GM21381 (cell line): ENCODE data around the gene NCKAP1.
"Not testable (repeated sequence)": the region's sequence is repeated elsewhere in the genome, so short reads cannot be mapped to it uniquely, and the experiment has no call there.

Experiments used
- ATAC-seq: cut with Tn5 transposase; IDR thresholded peaks from one replicate; pipeline ENCODE4 v1.9.1; 2021; ENCODE audit warnings: mild to moderate bottlenecking, moderate library complexity; ENCODE audit not compliant: unreplicated experiment

NCKAP1 gene, protein sequence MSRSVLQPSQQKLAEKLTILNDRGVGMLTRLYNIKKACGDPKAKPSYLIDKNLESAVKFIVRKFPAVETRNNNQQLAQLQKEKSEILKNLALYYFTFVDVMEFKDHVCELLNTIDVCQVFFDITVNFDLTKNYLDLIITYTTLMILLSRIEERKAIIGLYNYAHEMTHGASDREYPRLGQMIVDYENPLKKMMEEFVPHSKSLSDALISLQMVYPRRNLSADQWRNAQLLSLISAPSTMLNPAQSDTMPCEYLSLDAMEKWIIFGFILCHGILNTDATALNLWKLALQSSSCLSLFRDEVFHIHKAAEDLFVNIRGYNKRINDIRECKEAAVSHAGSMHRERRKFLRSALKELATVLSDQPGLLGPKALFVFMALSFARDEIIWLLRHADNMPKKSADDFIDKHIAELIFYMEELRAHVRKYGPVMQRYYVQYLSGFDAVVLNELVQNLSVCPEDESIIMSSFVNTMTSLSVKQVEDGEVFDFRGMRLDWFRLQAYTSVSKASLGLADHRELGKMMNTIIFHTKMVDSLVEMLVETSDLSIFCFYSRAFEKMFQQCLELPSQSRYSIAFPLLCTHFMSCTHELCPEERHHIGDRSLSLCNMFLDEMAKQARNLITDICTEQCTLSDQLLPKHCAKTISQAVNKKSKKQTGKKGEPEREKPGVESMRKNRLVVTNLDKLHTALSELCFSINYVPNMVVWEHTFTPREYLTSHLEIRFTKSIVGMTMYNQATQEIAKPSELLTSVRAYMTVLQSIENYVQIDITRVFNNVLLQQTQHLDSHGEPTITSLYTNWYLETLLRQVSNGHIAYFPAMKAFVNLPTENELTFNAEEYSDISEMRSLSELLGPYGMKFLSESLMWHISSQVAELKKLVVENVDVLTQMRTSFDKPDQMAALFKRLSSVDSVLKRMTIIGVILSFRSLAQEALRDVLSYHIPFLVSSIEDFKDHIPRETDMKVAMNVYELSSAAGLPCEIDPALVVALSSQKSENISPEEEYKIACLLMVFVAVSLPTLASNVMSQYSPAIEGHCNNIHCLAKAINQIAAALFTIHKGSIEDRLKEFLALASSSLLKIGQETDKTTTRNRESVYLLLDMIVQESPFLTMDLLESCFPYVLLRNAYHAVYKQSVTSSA

GRCh38 chr2:183038341-183039300 is at the start of gene NCKAP1:
TSS of gene NCKAP1 (minus strand) at chr2:183038457. CDS start at chr2:183038099, 358 bp downstream.
- peak; percentile 84 for ATAC-seq

GRCh38 chr2:183081911-183082310 is 43.7 kb upstream of the NCKAP1 start:
- no peak for ATAC-seq

DNA sequence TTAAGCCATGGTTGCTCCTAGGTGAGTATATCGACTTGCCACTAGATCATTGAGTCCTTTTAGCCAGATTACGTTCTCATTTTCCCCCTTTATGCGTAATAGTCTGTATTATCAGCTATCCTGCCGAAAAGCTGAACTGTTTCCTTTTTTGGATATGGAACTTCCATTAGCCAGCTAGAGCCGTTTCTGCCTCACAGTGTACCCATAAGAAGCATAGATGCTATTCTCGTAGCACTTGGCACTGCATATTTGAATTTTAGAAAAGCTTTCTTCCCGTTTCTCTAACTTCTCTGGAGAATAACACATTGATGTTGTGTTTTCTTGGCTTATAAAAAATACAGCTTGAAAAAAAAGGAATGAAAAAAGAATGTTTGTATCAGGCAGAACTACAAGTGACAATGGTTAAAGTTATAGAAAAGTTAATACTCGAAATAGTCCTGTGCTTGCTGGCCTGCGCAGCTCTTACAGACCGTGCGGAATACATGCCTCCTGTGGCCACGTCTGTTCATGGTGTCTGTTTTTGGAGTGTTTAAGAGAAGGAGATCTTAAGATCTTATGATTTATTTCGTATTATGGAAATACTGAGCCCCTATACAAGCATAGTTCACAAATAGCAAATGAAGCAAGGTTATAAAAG is 41.0 kb upstream of the NCKAP1 start:
- peak; percentile 17 for ATAC-seq

- ATAC-seq = peak; percentile 92
Measured at GRCh38 chr2:183078464-183079138, 40.3 kb upstream of the NCKAP1 start, which contains the start of gene DUSP19. TSS of gene DUSP19 (plus strand) at chr2:183078747. CDS start at chr2:183078934, 187 bp downstream.

DNA sequence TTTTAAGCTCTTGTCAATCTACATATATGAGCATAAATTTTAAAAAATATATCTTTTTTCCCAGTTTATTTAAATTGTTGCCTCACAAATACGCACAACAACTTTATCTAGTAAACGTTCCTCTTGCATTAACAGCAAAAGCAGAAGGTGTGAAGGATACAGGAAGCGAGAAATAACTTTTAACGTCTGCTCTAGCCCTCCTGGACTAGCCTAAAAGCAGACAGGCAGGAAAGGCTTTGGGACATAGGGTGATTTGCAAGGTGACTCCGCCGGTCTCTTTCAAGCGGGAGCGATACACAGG is 39.9 kb upstream of the NCKAP1 start:
- no peak for ATAC-seq

- ATAC-seq = no peak
Measured at GRCh38 chr2:183072177-183072576, 33.9 kb upstream of the NCKAP1 start.

DNA sequence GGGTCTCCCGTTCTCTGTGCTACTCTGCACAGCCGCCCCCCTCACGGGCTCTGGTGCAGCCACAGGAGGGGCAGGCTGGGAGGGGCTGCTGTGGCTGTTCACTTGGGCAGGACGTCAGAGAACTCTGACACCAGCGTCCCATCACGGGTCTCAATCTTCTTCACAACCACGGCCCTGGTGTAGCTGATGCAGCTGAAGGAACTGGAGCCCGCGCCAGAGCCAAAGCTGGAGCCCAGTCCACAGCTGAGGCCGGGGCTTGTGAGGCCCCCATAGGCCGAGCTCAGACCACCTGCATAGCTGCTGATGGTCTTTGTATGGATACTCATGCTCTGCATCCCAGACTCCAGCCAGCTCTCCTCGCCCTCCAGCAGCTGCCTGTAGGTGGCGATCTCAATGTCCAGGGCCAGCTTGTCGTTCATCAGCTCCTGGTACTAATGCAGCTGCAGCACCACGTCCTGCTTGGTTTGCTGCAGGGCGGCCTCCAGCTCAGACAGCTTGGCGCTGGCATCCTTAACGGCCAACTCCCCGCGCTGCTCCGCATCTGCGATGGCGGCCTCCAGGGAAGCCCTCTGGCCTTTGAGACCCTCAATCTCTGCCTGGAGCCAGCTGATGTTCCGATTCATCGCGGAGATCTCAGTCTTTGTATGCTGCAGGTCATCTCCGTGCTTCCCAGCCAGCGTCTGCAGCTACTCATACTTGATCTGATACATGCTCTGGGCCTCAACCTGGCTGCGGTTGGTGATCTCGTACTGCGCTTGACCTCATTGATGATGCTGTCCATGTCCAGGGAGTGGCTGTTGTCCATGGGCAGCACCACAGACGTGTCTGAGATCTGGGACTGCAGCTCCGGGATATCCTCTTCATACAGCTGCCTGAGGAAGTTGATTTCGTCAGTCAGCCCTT is 32.9 kb upstream of the NCKAP1 start:
- ATAC-seq = no peak

DNA sequence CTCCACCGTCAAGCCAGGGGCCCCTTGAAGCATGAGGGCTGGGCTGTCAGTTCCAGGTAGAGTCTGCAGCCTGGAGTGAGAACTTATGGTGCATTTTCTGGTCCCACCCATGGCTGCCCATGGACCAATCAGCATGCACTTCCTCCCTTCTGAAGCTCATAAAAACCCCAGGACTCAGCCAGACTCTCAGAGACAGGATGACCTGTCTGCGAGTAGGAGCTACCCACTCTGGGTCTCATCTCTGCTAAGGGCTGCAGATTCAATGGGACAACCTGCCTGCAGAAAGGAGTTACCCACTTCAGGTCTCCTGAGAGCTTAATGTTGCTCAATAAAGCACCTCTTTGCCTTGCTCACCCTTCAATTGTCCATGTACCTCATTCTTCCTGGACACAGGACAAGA is 30.9 kb upstream of the NCKAP1 start:
- no peak for ATAC-seq

DNA sequence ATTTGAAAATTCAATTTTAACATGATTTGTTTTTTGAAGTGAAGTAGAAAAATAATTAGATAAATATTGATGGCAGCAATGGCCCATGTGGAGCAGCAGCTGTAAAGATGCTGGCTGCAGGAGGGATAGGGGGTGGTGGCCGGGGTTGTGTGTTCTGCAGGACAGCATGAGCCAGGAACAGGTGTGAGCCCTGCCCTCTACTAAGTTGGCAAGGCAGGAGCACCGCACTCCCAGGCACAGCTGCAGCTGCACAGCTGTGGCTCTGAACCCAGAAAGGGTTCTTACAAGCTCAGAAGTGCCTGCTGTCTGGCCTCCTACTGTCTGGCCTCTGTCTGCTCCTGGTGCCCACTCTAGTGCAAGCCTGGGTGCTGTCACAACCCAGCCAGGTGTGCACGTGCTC is 30.3 kb upstream of the NCKAP1 start:
- ATAC-seq = no peak

DNA sequence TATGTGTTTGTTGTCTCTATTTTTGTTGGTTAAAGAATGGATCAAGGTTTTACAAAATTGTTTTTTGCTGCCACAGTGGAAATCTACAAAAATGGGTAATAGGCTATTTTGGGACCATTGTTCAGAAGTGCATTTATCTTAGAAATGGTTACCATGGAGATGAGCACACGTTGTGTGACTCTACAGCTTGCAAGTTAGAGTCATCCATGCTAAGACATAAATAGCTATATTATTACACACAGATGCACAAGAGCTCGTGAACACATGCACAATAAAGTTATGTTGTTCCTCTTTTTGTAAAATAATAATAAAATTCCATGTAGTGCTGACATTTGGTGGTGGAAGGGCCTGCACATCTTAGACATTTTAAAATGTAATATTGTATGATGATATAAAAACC is 24.8 kb upstream of the NCKAP1 start:
- no peak for ATAC-seq

- ATAC-seq = no peak
Measured at GRCh38 chr2:183060571-183061231, 22.4 kb upstream of the NCKAP1 start.

GRCh38 chr2:183059561-183059960 is 21.3 kb upstream of the NCKAP1 start:
- no peak for ATAC-seq

DNA sequence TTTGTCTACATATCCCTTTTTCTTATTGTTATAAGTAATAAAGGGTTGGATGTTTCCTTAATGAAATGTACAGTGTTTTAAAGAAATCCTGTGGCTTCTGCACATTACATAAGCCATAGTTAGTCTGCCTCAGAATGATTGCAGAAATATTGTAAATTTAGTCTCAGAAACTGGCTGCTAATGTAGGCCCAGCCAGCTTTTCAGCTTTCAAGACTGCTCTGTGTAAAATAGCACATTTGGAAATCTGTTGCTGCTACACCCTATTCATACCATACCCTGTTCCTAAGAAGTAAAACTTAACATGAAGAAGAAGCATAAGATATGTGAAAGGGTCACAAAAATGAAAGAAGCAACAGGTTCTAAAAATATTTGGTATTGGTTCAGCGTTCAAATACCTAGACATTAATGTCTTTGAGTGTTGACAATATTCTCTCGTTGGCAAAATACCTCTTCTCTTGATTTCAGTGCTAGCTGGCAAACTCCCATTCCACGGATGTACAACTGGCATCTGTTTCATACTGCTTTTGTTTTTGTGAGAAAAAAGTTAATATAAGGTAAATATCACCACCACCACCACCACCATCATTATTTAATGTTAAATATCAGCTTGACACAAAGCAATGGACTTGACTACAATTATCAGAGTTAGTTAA is 19.2 kb upstream of the NCKAP1 start:
- peak; percentile 46 for ATAC-seq

GRCh38 chr2:183049420-183049819 is 11.2 kb upstream of the NCKAP1 start:
- no peak for ATAC-seq

DNA sequence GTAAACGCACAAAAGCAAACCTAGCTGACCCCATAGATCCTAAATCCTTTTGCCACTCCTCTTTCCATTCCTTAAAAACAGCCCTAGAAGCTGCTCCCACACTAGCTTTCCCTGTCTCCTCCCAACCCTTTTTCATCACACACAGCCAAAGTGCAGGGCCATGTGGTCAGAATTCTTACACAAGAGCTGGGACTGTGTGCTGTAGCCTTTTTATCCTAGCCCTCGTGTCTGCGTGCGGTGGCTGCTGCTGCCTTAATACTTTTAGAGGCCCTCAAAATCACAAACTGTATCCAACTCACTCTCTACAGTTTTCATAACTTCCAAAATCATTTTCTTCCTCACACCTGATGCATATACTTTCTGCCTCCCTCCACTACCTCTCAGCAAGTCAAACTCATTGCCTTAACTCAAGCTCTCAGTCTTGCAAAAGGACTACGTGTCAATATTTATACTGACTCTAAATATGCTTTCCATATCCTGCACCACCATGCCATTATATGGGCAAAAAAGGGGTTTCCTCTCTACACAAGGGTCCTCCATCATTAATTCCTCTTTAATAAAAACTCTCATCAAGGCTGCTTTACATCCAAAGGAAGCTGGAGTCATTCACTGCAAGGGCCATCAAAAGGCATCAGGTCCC is 9.3 kb upstream of the NCKAP1 start:
- not testable (repeated sequence) for ATAC-seq

GRCh38 chr2:183043580-183043979 is 5.3 kb upstream of the NCKAP1 start:
- not testable (repeated sequence) for ATAC-seq

- ATAC-seq = no peak
Measured at GRCh38 chr2:183040604-183041003, 2.3 kb upstream of the NCKAP1 start.
